HEK293 (cell line): ENCODE results near the gene M6PR.

Experiments
- CTCF ChIA-PET: fragments of 350-600 bp; formaldehyde crosslinking; extraction: SDS; loops from one replicate; lab custom pipeline; 2021; ENCODE audit warnings: antibody characterized with exemption; lab: Yijun Ruan, JAX
- POLR2A ChIA-PET: fragments of 300-600 bp; formaldehyde crosslinking; extraction: SDS; loops from one replicate; lab custom pipeline; 2020; ENCODE audit warnings: antibody characterized with exemption, inconsistent platforms; lab: Yijun Ruan, JAX
- H3K27ac ChIP-seq: fragments of 200-500 bp; sonication (Bioruptor generic); 2 replicates; pipeline ENCODE4 v1.5.1; 2014; ENCODE audit warnings: low read depth, low read length, control low read depth, inconsistent platforms; ENCODE audit errors: extremely low read depth
- H3K36me3 ChIP-seq, 2 experiments: fragments of 200-500 bp in 1 of 2; sonication (Bioruptor generic) in 1 of 2; 1 replicate in 1 of 2; 2 replicates in 1 of 2; pipeline ENCODE4 v1.5.1; 2014 to 2017; ENCODE audit warnings: inconsistent platforms in 2 of 2, low read length in 2 of 2; ENCODE audit not compliant: control insufficient read depth in 2 of 2, insufficient read depth in 1 of 2
- H3K4me1 ChIP-seq: fragments of 200-500 bp; sonication (Bioruptor generic); 2 replicates; pipeline ENCODE4 v1.5.1; 2014; ENCODE audit warnings: mild to moderate bottlenecking, low read length, inconsistent platforms; ENCODE audit not compliant: control insufficient read depth, insufficient read depth
- H3K4me3 ChIP-seq: 2 replicates; pipeline ENCODE4 v1.5.1; 2011; ENCODE audit warnings: low read depth, mild to moderate bottlenecking, control low read depth, low read length, moderate library complexity
- H3K9me3 ChIP-seq: fragments of 200-500 bp; sonication (Bioruptor generic); 2 replicates; pipeline ENCODE4 v1.5.1; 2014; ENCODE audit warnings: low read depth, low read length, inconsistent platforms; ENCODE audit not compliant: control insufficient read depth, insufficient read depth
- HOXC10 ChIP-seq: sonication (generic); formaldehyde crosslinking; IDR thresholded peaks from 2 replicates; pipeline ENCODE4 v1.8.1; 2023; ENCODE audit warnings: mild to moderate bottlenecking, missing genetic modification reagents
- KLF16 ChIP-seq: fragments of 450-650 bp; formaldehyde crosslinking; IDR thresholded peaks from 2 replicates; pipeline ENCODE4 v1.5.1; 2017; ENCODE audit warnings: missing biosample characterization, missing genetic modification characterization
- MZF1 ChIP-seq: fragments of 450-650 bp; formaldehyde crosslinking; IDR thresholded peaks from 2 replicates; pipeline ENCODE4 v1.5.1; 2017; ENCODE audit warnings: missing biosample characterization, missing genetic modification characterization, borderline replicate concordance
- REPIN1 ChIP-seq: fragments of 450-650 bp; formaldehyde crosslinking; IDR thresholded peaks from 2 replicates; pipeline ENCODE4 v1.5.1; 2017; ENCODE audit warnings: missing biosample characterization, missing genetic modification characterization, low read depth
- SCRT1 ChIP-seq: fragments of 450-650 bp; formaldehyde crosslinking; IDR thresholded peaks from 2 replicates; pipeline ENCODE4 v1.5.1; 2016; ENCODE audit warnings: missing biosample characterization, missing genetic modification characterization, borderline replicate concordance
- SCRT2 ChIP-seq: fragments of 450-650 bp; formaldehyde crosslinking; IDR thresholded peaks from 2 replicates; pipeline ENCODE4 v1.5.1; 2016; ENCODE audit warnings: missing biosample characterization, missing genetic modification characterization
- TRIM28 ChIP-seq: IDR thresholded peaks from 2 replicates; pipeline ENCODE4 v1.6.1; 2011; ENCODE audit warnings: low read length, control low read depth, borderline replicate concordance
- ZBTB17 ChIP-seq: fragments of 450-650 bp; formaldehyde crosslinking; IDR thresholded peaks from 2 replicates; pipeline ENCODE4 v1.5.1; 2016; ENCODE audit warnings: missing biosample characterization, missing genetic modification characterization
- ZBTB21 ChIP-seq: fragments of 450-650 bp; formaldehyde crosslinking; IDR thresholded peaks from 2 replicates; pipeline ENCODE4 v1.5.1; 2017; ENCODE audit warnings: missing biosample characterization, missing genetic modification characterization
- ZEB2 ChIP-seq: fragments of 450-650 bp; formaldehyde crosslinking; IDR thresholded peaks from 2 replicates; pipeline ENCODE4 v1.5.1; 2016; ENCODE audit warnings: missing biosample characterization, missing genetic modification characterization
- ZFP3 ChIP-seq: fragments of 450-650 bp; formaldehyde crosslinking; IDR thresholded peaks from 2 replicates; pipeline ENCODE4 v1.5.1; 2016; ENCODE audit warnings: low read depth, missing biosample characterization, missing genetic modification characterization
- ZFP69B ChIP-seq: fragments of 450-650 bp; formaldehyde crosslinking; IDR thresholded peaks from 2 replicates; pipeline ENCODE4 v1.5.1; 2016; ENCODE audit warnings: missing biosample characterization, missing genetic modification characterization
- ZNF10 ChIP-seq: fragments of 450-650 bp; formaldehyde crosslinking; IDR thresholded peaks from 2 replicates; pipeline ENCODE4 v1.5.1; 2017; ENCODE audit warnings: missing biosample characterization, missing genetic modification characterization
- ZNF335 ChIP-seq: fragments of 450-650 bp; formaldehyde crosslinking; conservative IDR thresholded peaks from 2 replicates; pipeline ENCODE4 v1.5.1; 2016; ENCODE audit warnings: missing biosample characterization, missing genetic modification characterization
- ZNF366 ChIP-seq: fragments of 450-650 bp; formaldehyde crosslinking; conservative IDR thresholded peaks from 2 replicates; pipeline ENCODE4 v1.5.1; 2016; ENCODE audit warnings: missing biosample characterization, missing genetic modification characterization
- ZNF37A ChIP-seq: fragments of 450-650 bp; IDR thresholded peaks from 2 replicates; pipeline ENCODE4 v1.5.1; 2018; ENCODE audit warnings: missing biosample characterization, missing genetic modification characterization
- ZNF404 ChIP-seq: fragments of 450-650 bp; formaldehyde crosslinking; IDR thresholded peaks from 2 replicates; pipeline ENCODE4 v1.5.1; 2017; ENCODE audit warnings: missing biosample characterization, missing genetic modification characterization
- ZNF501 ChIP-seq: fragments of 450-650 bp; formaldehyde crosslinking; IDR thresholded peaks from 2 replicates; pipeline ENCODE4 v1.5.1; 2016; ENCODE audit warnings: missing biosample characterization, missing genetic modification characterization
- ZNF558 ChIP-seq: fragments of 450-650 bp; formaldehyde crosslinking; IDR thresholded peaks from 2 replicates; pipeline ENCODE4 v1.5.1; 2016; ENCODE audit warnings: missing biosample characterization, missing genetic modification characterization
- ZNF600 ChIP-seq: fragments of 450-650 bp; formaldehyde crosslinking; IDR thresholded peaks from 2 replicates; pipeline ENCODE4 v1.5.1; 2016; ENCODE audit warnings: missing biosample characterization, missing genetic modification characterization
- ZNF623 ChIP-seq: fragments of 450-650 bp; formaldehyde crosslinking; IDR thresholded peaks from 2 replicates; pipeline ENCODE4 v1.5.1; 2016; ENCODE audit warnings: missing biosample characterization, missing genetic modification characterization
- ZNF629 ChIP-seq: fragments of 450-650 bp; formaldehyde crosslinking; IDR thresholded peaks from 2 replicates; pipeline ENCODE4 v1.5.1; 2017; ENCODE audit warnings: missing biosample characterization, missing genetic modification characterization
- ZNF660 ChIP-seq: fragments of 450-650 bp; IDR thresholded peaks from 2 replicates; pipeline ENCODE4 v1.5.1; 2018; ENCODE audit warnings: missing biosample characterization, mild to moderate bottlenecking, missing genetic modification characterization
- ZNF777 ChIP-seq: fragments of 450-650 bp; formaldehyde crosslinking; IDR thresholded peaks from 2 replicates; pipeline ENCODE4 v1.5.1; 2017; ENCODE audit warnings: missing biosample characterization, missing genetic modification characterization, borderline replicate concordance
- ZNF792 ChIP-seq: fragments of 450-650 bp; formaldehyde crosslinking; IDR thresholded peaks from 2 replicates; pipeline ENCODE4 v1.5.1; 2016; ENCODE audit warnings: missing biosample characterization, missing genetic modification characterization
- ZSCAN23 ChIP-seq: fragments of 450-650 bp; formaldehyde crosslinking; IDR thresholded peaks from 2 replicates; pipeline ENCODE4 v1.5.1; 2016; ENCODE audit warnings: missing biosample characterization, missing genetic modification characterization
- TF ChIP-seq, protein P1 (sequence below): fragments of 450-650 bp; formaldehyde crosslinking; IDR thresholded peaks from 2 replicates; pipeline ENCODE4 v1.5.1; 2016; ENCODE audit warnings: missing biosample characterization, missing genetic modification characterization
- TF ChIP-seq, protein P2 (sequence below): fragments of 450-650 bp; formaldehyde crosslinking; IDR thresholded peaks from 2 replicates; pipeline ENCODE4 v1.5.0; 2017; ENCODE audit warnings: missing biosample characterization, missing genetic modification characterization, borderline replicate concordance

The M6PR gene

DNA sequence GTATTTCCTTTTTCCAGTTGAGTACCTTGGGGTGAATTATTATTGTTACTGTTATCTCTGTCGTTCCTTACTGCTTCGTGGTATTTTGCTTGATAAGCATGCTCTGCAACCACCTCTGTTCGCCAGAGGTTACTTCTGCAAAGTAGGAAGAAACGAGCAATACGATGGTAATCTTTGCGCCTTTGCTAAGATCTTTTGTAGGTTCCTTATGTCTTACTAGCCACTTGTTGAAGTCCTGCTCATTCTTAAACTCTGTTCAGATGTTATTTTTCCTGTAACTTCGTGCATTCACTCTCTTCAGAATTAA lies 729 bp upstream of the M6PR start:
- Histone ChIP-seq H3K4me3 (peak overlapping the region; percentile 94), H3K9me3 (no peaks in the 10 kb centered on the region), H3K27ac (peak overlapping the region; percentile 82), H3K4me1 (peaks cover 9% of the 10 kb centered on the region), H3K36me3 (peaks cover 10 to 28% of the 10 kb centered on the region in 2 experiments; a peak in 2 of 3 replicates)
- ChIA-PET POLR2A (interaction anchor here (0.8 to 3.0 kb wide), 8 partner anchors 12 to 273 kb away, joined by 3 to 21 read pairs (median 4); partner anchors contain the start of gene PHC1), CTCF (interaction anchor here (0.6 to 3.6 kb wide), 6 partner anchors 36 to 168 kb away, joined by 3 to 26 read pairs (median 4); partner anchors contain the start of gene PHC1)
- TF ChIP-seq TRIM28 (no peak), ZNF629 (tag by site-specific recombination) (0 out of 2 replicates have a peak, but pooled peaks have one; percentile 9), ZNF600 (tag by site-specific recombination) (peak; percentile 1; the same call in 1 of the 2 replicates), SCRT1 (tag by site-specific recombination) (peak; percentile 80; the same call in 1 of the 2 replicates), ZNF792 (tag by site-specific recombination) (0 out of 2 replicates have a peak, but pooled peaks have one; percentile 19), HOXC10 (CRISPR knock-in tag) (no peak), ZNF558 (tag by site-specific recombination) (no peak), KLF16 (tag by site-specific recombination) (peak; percentile 35; the same call in 1 of the 2 replicates), ZSCAN23 (0 out of 2 replicates have a peak, but pooled peaks have one; percentile 60), ZNF366 (tag by site-specific recombination) (no peak), ZNF37A (no peak), SCRT2 (tag by site-specific recombination) (peak; percentile 90), ZNF660 (tag by site-specific recombination) (peak; percentile 82; the same call in 1 of the 2 replicates), ZBTB21 (0 out of 2 replicates have a peak, but pooled peaks have one; percentile 5), ZNF404 (tag by site-specific recombination) (no peak), ZNF335 (tag by site-specific recombination) (peak; percentile 70), ZNF10 (tag by site-specific recombination) (0 out of 2 replicates have a peak, but pooled peaks have one; percentile 26), MZF1 (0 out of 2 replicates have a peak, but pooled peaks have one; percentile 27), ZNF777 (tag by site-specific recombination) (peak; percentile 81; the same call in 1 of the 2 replicates), ZFP69B (tag by site-specific recombination) (no peak), ZBTB17 (tag by site-specific recombination) (peak; percentile 75), ZNF623 (tag by site-specific recombination) (no peak), ZFP3 (tag by site-specific recombination) (no peak), ZEB2 (no peak), ZNF501 (tag by site-specific recombination) (no peak; the same call in 1 of the 2 replicates), REPIN1 (peak; percentile 100; the same call in 1 of the 2 replicates)
- TF ChIP-seq, protein P1, sequence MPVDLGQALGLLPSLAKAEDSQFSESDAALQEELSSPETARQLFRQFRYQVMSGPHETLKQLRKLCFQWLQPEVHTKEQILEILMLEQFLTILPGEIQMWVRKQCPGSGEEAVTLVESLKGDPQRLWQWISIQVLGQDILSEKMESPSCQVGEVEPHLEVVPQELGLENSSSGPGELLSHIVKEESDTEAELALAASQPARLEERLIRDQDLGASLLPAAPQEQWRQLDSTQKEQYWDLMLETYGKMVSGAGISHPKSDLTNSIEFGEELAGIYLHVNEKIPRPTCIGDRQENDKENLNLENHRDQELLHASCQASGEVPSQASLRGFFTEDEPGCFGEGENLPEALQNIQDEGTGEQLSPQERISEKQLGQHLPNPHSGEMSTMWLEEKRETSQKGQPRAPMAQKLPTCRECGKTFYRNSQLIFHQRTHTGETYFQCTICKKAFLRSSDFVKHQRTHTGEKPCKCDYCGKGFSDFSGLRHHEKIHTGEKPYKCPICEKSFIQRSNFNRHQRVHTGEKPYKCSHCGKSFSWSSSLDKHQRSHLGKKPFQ (tag by site-specific recombination), result no peak
- TF ChIP-seq, protein P2, sequence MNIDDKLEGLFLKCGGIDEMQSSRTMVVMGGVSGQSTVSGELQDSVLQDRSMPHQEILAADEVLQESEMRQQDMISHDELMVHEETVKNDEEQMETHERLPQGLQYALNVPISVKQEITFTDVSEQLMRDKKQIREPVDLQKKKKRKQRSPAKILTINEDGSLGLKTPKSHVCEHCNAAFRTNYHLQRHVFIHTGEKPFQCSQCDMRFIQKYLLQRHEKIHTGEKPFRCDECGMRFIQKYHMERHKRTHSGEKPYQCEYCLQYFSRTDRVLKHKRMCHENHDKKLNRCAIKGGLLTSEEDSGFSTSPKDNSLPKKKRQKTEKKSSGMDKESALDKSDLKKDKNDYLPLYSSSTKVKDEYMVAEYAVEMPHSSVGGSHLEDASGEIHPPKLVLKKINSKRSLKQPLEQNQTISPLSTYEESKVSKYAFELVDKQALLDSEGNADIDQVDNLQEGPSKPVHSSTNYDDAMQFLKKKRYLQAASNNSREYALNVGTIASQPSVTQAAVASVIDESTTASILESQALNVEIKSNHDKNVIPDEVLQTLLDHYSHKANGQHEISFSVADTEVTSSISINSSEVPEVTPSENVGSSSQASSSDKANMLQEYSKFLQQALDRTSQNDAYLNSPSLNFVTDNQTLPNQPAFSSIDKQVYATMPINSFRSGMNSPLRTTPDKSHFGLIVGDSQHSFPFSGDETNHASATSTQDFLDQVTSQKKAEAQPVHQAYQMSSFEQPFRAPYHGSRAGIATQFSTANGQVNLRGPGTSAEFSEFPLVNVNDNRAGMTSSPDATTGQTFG, result no peak
